Activated naive CD4-positive, alpha-beta T cell treated with anti-CD3 and anti-CD28 coated beads for 36 hours (primary cell): Measurements from ENCODE around the gene MYO5B. TPM values are rescaled to one million over a fixed set of nuclear protein-coding genes. Genes with fewer than 3 reads are reported as not detected.
A peak's percentile ranks its signal among the peaks of the same experiment; 100 is the strongest.

ENCODE experiments used
- CTCF ChIA-PET: fragments of 350-600 bp; sonication (Branson Sonifier 250); formaldehyde crosslinking; loops from one replicate; lab custom pipeline; 2021; ENCODE audit warnings: antibody characterized with exemption; lab: Charles Lee
- DNase-seq: peaks from one replicate; pipeline ENCODE4 v3.0.0-alpha.2; 2020
- H3K27ac Mint-ChIP-seq: one replicate; pipeline ENCODE4 v1.8.0; 2021; ENCODE audit warnings: mild to moderate bottlenecking, mixed read lengths
- H3K27me3 Mint-ChIP-seq: one replicate; pipeline ENCODE4 v1.8.0; 2021; ENCODE audit warnings: low read depth, mixed read lengths
- H3K36me3 Mint-ChIP-seq: one replicate; pipeline ENCODE4 v1.8.0; 2021; ENCODE audit warnings: low read depth, mixed read lengths
- H3K4me1 Mint-ChIP-seq: one replicate; pipeline ENCODE4 v1.8.0; 2021; ENCODE audit warnings: low read depth, mixed read lengths
- H3K4me3 Mint-ChIP-seq: one replicate; pipeline ENCODE4 v1.8.0; 2021; ENCODE audit warnings: mild to moderate bottlenecking, moderate library complexity, mixed read lengths
- H3K9me3 Mint-ChIP-seq: one replicate; pipeline ENCODE4 v1.8.0; 2021; ENCODE audit warnings: mixed read lengths
- intact Hi-C: fragments of 100-400 bp; cut with micrococcal nuclease; formaldehyde crosslinking; loops from one replicate; pipeline ENCODE4 v1.15.1; 2023
- total RNA-seq, 2 experiments: library from RNA; stranded (reverse); gene quantifications; one replicate each; pipeline ENCODE4 v1.2.3, GENCODE V29; 2021

The MYO5B gene
- total RNA-seq, 2 experiments from 2014 or later = 0.02 to 0.12 TPM

- intact Hi-C loops = no loop called here
- no peaks in the 10 kb centered on the region for H3K27me3 Mint-ChIP-seq
- H3K27ac Mint-ChIP-seq = no peak overlapping the region
- no peaks in the 10 kb centered on the region for H3K4me1 Mint-ChIP-seq
- H3K9me3 Mint-ChIP-seq = peaks cover 3% of the 10 kb centered on the region
- no peaks in the 10 kb centered on the region for H3K36me3 Mint-ChIP-seq
- CTCF ChIA-PET = interaction anchor here (1.5 kb wide), 1 partner anchor 446 kb away, joined by 3 read pairs; no protein-coding TSS in a partner anchor
- DNase-seq = no peak
- H3K4me3 Mint-ChIP-seq = no peak overlapping the region
Measured at GRCh38 chr18:49911427-49911826, 283.5 kb downstream of the MYO5B start.

GRCh38 chr18:49910986-49911385 is 284.0 kb downstream of the MYO5B start:
- no peak for DNase-seq
- no peak overlapping the region for H3K4me3 Mint-ChIP-seq
- no peaks in the 10 kb centered on the region for H3K27me3 Mint-ChIP-seq
- no peaks in the 10 kb centered on the region for H3K4me1 Mint-ChIP-seq
- H3K9me3 Mint-ChIP-seq = peaks cover 3% of the 10 kb centered on the region
- CTCF ChIA-PET = interaction anchor here (0.6 to 1.5 kb wide), 2 partner anchors 446 to 1507 kb away, joined by 3 to 5 read pairs; no protein-coding TSS in a partner anchor
- H3K36me3 Mint-ChIP-seq = no peaks in the 10 kb centered on the region
- H3K27ac Mint-ChIP-seq = no peak overlapping the region
- intact Hi-C loops = no loop called here

GRCh38 chr18:49910019-49910418 is 284.9 kb downstream of the MYO5B start:
- CTCF ChIA-PET = no interaction called here

GRCh38 chr18:49907346-49907929 is 287.5 kb downstream of the MYO5B start:
- H3K4me3 Mint-ChIP-seq = no peak overlapping the region
- no peak overlapping the region for H3K27ac Mint-ChIP-seq
- H3K4me1 Mint-ChIP-seq = no peaks in the 10 kb centered on the region
- intact Hi-C loops = no loop called here
- DNase-seq = no peak
- CTCF ChIA-PET = interaction anchor here (0.8 kb wide), 1 partner anchor 64 kb away, joined by 3 read pairs; no protein-coding TSS in a partner anchor
- H3K9me3 Mint-ChIP-seq = no peaks in the 10 kb centered on the region
- H3K27me3 Mint-ChIP-seq = no peaks in the 10 kb centered on the region
- no peaks in the 10 kb centered on the region for H3K36me3 Mint-ChIP-seq

More at GRCh38 chr18:49910019-49910418, 284.9 kb downstream of the MYO5B start:
- no peaks in the 10 kb centered on the region for H3K4me1 Mint-ChIP-seq
- no peak overlapping the region for H3K27ac Mint-ChIP-seq
- H3K4me3 Mint-ChIP-seq = no peak overlapping the region
- no peak for DNase-seq
- no peaks in the 10 kb centered on the region for H3K36me3 Mint-ChIP-seq
- H3K27me3 Mint-ChIP-seq = no peaks in the 10 kb centered on the region
- intact Hi-C loops = no loop called here
- H3K9me3 Mint-ChIP-seq = peaks cover 3% of the 10 kb centered on the region

GRCh38 chr18:49905771-49906170 is 289.2 kb downstream of the MYO5B start:
- no peak overlapping the region for H3K27ac Mint-ChIP-seq
- no peaks in the 10 kb centered on the region for H3K4me1 Mint-ChIP-seq
- no peaks in the 10 kb centered on the region for H3K9me3 Mint-ChIP-seq
- intact Hi-C loops = no loop called here
- no peaks in the 10 kb centered on the region for H3K36me3 Mint-ChIP-seq
- no peak overlapping the region for H3K4me3 Mint-ChIP-seq
- peaks cover under 1% of the 10 kb centered on the region for H3K27me3 Mint-ChIP-seq
- CTCF ChIA-PET = no interaction called here
- no peak for DNase-seq

- intact Hi-C loops = no loop called here
- H3K4me1 Mint-ChIP-seq = no peaks in the 10 kb centered on the region
Measured at GRCh38 chr18:49904871-49905555, 289.9 kb downstream of the MYO5B start.

GRCh38 chr18:49901862-49902340 is 293.0 kb downstream of the MYO5B start:
- Mint-ChIP-seq H3K27ac (no peak overlapping the region), H3K4me3 (no peak overlapping the region), H3K36me3 (no peaks in the 10 kb centered on the region), H3K9me3 (no peaks in the 10 kb centered on the region), H3K4me1 (no peaks in the 10 kb centered on the region), H3K27me3 (peaks cover 1% of the 10 kb centered on the region)
- no peak for DNase-seq
- CTCF ChIA-PET = no interaction called here
- intact Hi-C loops = no loop called here

More at GRCh38 chr18:49904871-49905555, 289.9 kb downstream of the MYO5B start:
- Mint-ChIP-seq H3K9me3 (no peaks in the 10 kb centered on the region), H3K36me3 (no peaks in the 10 kb centered on the region), H3K27me3 (peaks cover 1% of the 10 kb centered on the region), H3K4me3 (no peak overlapping the region), H3K27ac (no peak overlapping the region)
- CTCF ChIA-PET = no interaction called here
- DNase-seq = no peak

GRCh38 chr18:49899657-49900330 is 295.2 kb downstream of the MYO5B start:
- intact Hi-C loops = no loop called here
- peaks cover 5% of the 10 kb centered on the region for H3K27me3 Mint-ChIP-seq
- CTCF ChIA-PET = interaction anchor here (0.5 kb wide), 1 partner anchor 9 kb away, joined by 3 read pairs; no protein-coding TSS in a partner anchor
- H3K36me3 Mint-ChIP-seq = no peaks in the 10 kb centered on the region
- H3K4me1 Mint-ChIP-seq = no peaks in the 10 kb centered on the region
- H3K4me3 Mint-ChIP-seq = no peak overlapping the region
- H3K27ac Mint-ChIP-seq = no peak overlapping the region
- H3K9me3 Mint-ChIP-seq = no peaks in the 10 kb centered on the region
- DNase-seq = no peak

- Mint-ChIP-seq H3K4me3 (no peak overlapping the region), H3K27ac (no peak overlapping the region), H3K4me1 (no peaks in the 10 kb centered on the region), H3K9me3 (no peaks in the 10 kb centered on the region), H3K27me3 (peaks cover 6% of the 10 kb centered on the region), H3K36me3 (no peaks in the 10 kb centered on the region)
- intact Hi-C loops = no loop called here
- CTCF ChIA-PET = interaction anchor here (0.6 kb wide), 1 partner anchor 11 kb away, joined by 3 read pairs; no protein-coding TSS in a partner anchor
- DNase-seq = peak; percentile 86
Measured at GRCh38 chr18:49898421-49898820, 296.5 kb downstream of the MYO5B start.

GRCh38 chr18:49894517-49895226 is 300.3 kb downstream of the MYO5B start:
- Mint-ChIP-seq H3K4me3 (no peak overlapping the region), H3K4me1 (no peaks in the 10 kb centered on the region), H3K36me3 (no peaks in the 10 kb centered on the region), H3K27ac (no peak overlapping the region), H3K27me3 (peaks cover 4% of the 10 kb centered on the region), H3K9me3 (no peaks in the 10 kb centered on the region)
- intact Hi-C loops = no loop called here
- DNase-seq = no peak
- CTCF ChIA-PET = no interaction called here

- no peaks in the 10 kb centered on the region for H3K9me3 Mint-ChIP-seq
Measured at GRCh38 chr18:49893036-49893435, 301.9 kb downstream of the MYO5B start.

More at GRCh38 chr18:49893036-49893435, 301.9 kb downstream of the MYO5B start:
- CTCF ChIA-PET = no interaction called here
- Mint-ChIP-seq H3K27me3 (peaks cover 4% of the 10 kb centered on the region), H3K36me3 (no peaks in the 10 kb centered on the region), H3K4me3 (no peak overlapping the region), H3K27ac (no peak overlapping the region), H3K4me1 (no peaks in the 10 kb centered on the region)
- no peak for DNase-seq
- intact Hi-C loops = no loop called here
